ENCODE measurements around the gene GRN.

- TF ChIP-seq HIC2 (CRISPR knock-in tag; IDR thresholded peaks at IDR 0.05; ENCODE audit: low read depth) (no peak), BCL6 (CRISPR knock-in tag; IDR thresholded peaks at IDR 0.05) (no peak), ATF1 (CRISPR knock-in tag; IDR thresholded peaks at IDR 0.05) (no peak), KDM3A (CRISPR knock-in tag; IDR thresholded peaks at IDR 0.05; ENCODE audit: low read depth) (no peak), AFF4 (CRISPR knock-in tag; IDR thresholded peaks at IDR 0.05) (no peak), RAD21 (CRISPR knock-in tag; IDR thresholded peaks at IDR 0.05) (no peak), ZNF589 (CRISPR knock-in tag; conservative IDR thresholded peaks at IDR 0.05) (no peak), USF2 (IDR thresholded peaks at IDR 0.05; ENCODE audit: low read depth, low read length) (no peak), USF2 (CRISPR knock-in tag; IDR thresholded peaks at IDR 0.05; ENCODE audit: borderline replicate concordance) (no peak), JUN (CRISPR knock-in tag; IDR thresholded peaks at IDR 0.05) (no peak), MYC (CRISPR knock-in tag; IDR thresholded peaks at IDR 0.05; ENCODE audit: borderline replicate concordance) (no peak), HNRNPH1 (optimal IDR thresholded peaks at IDR 0.05; ENCODE audit: low read depth, low read length) (no peak)
- TF ChIP-seq, protein P1, sequence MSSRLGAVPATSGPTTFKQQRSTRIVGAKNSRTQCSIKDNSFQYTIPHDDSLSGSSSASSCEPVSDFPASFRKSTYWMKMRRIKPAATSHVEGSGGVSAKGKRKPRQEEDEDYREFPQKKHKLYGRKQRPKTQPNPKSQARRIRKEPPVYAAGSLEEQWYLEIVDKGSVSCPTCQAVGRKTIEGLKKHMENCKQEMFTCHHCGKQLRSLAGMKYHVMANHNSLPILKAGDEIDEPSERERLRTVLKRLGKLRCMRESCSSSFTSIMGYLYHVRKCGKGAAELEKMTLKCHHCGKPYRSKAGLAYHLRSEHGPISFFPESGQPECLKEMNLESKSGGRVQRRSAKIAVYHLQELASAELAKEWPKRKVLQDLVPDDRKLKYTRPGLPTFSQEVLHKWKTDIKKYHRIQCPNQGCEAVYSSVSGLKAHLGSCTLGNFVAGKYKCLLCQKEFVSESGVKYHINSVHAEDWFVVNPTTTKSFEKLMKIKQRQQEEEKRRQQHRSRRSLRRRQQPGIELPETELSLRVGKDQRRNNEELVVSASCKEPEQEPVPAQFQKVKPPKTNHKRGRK (CRISPR knock-in tag; IDR thresholded peaks at IDR 0.05) = no peak
- TF ChIP-seq, protein P2, sequence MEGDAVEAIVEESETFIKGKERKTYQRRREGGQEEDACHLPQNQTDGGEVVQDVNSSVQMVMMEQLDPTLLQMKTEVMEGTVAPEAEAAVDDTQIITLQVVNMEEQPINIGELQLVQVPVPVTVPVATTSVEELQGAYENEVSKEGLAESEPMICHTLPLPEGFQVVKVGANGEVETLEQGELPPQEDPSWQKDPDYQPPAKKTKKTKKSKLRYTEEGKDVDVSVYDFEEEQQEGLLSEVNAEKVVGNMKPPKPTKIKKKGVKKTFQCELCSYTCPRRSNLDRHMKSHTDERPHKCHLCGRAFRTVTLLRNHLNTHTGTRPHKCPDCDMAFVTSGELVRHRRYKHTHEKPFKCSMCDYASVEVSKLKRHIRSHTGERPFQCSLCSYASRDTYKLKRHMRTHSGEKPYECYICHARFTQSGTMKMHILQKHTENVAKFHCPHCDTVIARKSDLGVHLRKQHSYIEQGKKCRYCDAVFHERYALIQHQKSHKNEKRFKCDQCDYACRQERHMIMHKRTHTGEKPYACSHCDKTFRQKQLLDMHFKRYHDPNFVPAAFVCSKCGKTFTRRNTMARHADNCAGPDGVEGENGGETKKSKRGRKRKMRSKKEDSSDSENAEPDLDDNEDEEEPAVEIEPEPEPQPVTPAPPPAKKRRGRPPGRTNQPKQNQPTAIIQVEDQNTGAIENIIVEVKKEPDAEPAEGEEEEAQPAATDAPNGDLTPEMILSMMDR (CRISPR knock-in tag; IDR thresholded peaks at IDR 0.05) = no peak
Measured at GRCh38 chr17:44387804-44388203, 42.7 kb downstream of the GRN start.
